Measurements from ENCODE around the gene LY6G6D. TPM values are rescaled to one million over a fixed set of nuclear protein-coding genes. Genes with fewer than 3 reads are reported as not detected.

The LY6G6D gene
- total and polyA plus RNA-seq, 2 donors (not counting 1 experiment from before 2014, with no cell fraction given), result not detected

DNA sequence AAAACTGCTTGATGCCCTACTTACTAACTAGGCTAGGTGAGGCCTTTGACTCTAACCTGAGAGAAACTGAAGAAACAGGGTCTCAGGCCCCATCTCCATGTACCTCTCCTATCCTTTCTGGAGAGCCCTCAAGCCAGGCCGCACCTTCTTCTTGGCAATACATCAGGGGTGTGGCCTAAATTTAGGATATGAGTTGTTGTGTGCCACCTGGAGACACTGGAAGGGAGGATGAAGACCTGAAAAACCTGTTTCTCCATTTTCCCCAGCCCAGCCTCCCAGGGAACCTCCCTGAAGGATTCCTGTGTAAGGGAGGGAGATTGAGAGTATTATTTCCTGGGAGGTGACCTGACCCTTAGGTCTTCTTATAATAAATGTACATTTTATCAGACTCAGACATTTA is 3.1 kb downstream of the LY6G6D start:
- Mint-ChIP-seq H3K27ac (no peak overlapping the region), H3K4me3 (no peak overlapping the region), H3K4me1 (peaks cover 6% of the 10 kb centered on the region), H3K27me3 (no peaks in the 10 kb centered on the region), H3K9me3 (ENCODE audit: insufficient read depth) (no peaks in the 10 kb centered on the region)
- no CpG with 5 or more reads among the region's 1 CpG for WGBS (ENCODE audit: insufficient coverage)
- Histone ChIP-seq H3K27me3 (replicated peaks in 1 of 4; ENCODE audit: control extremely low read depth in 1 of 4, control insufficient read depth in 3 of 4, insufficient read depth in 4 of 4, low read length in 3 of 4) (no peaks in the 10 kb centered on the region), H3K9me3 (ENCODE audit: control extremely low read depth in 1 of 3, control insufficient read depth in 2 of 3, insufficient read depth in 1 of 3, low read length in 2 of 3) (no peaks in the 10 kb centered on the region), H4K20me1 (ENCODE audit: control insufficient read depth, insufficient read depth, low read length, poor library complexity, severe bottlenecking) (no peaks in the 10 kb centered on the region), H3K4me2 (replicated peaks; ENCODE audit: low read depth, low read length, poor library complexity, severe bottlenecking) (no peak overlapping the region), H2AFZ (ENCODE audit: insufficient read depth, low read depth, low read length, poor library complexity, severe bottlenecking) (no peak overlapping the region), H3K4me3 (ENCODE audit: control extremely low read depth in 1 of 5, extremely low read depth in 1 of 5, insufficient read depth in 1 of 5, low read depth in 2 of 5, low read length in 4 of 5) (no peak overlapping the region), H3K9ac (ENCODE audit: low read length) (no peak overlapping the region), H3K4me1 (ENCODE audit: control insufficient read depth in 2 of 2, insufficient read depth in 2 of 2, low read length in 2 of 2) (peaks cover 3 to 5% of the 10 kb centered on the region in 2 donors), H3K36me3 (replicated peaks in 1 of 2; ENCODE audit: control extremely low read depth in 1 of 2, control insufficient read depth in 1 of 2, extremely low read depth in 1 of 2, insufficient read depth in 2 of 2, low read length in 1 of 2) (no peaks in the 10 kb centered on the region), H3K79me2 (ENCODE audit: control insufficient read depth, insufficient read depth, low read length) (no peaks in the 10 kb centered on the region), H3K27ac (ENCODE audit: low read length in 2 of 2) (no peak overlapping the region)
- TF ChIP-seq EZH2 (IDR thresholded peaks at IDR 0.05; ENCODE audit: borderline replicate concordance, insufficient read depth, low read depth, low read length, poor library complexity, severe bottlenecking), result no peak
- TF ChIP-seq, protein P1, sequence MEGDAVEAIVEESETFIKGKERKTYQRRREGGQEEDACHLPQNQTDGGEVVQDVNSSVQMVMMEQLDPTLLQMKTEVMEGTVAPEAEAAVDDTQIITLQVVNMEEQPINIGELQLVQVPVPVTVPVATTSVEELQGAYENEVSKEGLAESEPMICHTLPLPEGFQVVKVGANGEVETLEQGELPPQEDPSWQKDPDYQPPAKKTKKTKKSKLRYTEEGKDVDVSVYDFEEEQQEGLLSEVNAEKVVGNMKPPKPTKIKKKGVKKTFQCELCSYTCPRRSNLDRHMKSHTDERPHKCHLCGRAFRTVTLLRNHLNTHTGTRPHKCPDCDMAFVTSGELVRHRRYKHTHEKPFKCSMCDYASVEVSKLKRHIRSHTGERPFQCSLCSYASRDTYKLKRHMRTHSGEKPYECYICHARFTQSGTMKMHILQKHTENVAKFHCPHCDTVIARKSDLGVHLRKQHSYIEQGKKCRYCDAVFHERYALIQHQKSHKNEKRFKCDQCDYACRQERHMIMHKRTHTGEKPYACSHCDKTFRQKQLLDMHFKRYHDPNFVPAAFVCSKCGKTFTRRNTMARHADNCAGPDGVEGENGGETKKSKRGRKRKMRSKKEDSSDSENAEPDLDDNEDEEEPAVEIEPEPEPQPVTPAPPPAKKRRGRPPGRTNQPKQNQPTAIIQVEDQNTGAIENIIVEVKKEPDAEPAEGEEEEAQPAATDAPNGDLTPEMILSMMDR (IDR thresholded peaks at IDR 0.05), result no peak
- intact Hi-C loops (cut with micrococcal nuclease), result no loop called here
- no peak for DNase-seq
- ChIA-PET CTCF (no interaction called here), POLR2A (no interaction called here)
- no peak for ATAC-seq (ENCODE audit: low read depth)

DNA sequence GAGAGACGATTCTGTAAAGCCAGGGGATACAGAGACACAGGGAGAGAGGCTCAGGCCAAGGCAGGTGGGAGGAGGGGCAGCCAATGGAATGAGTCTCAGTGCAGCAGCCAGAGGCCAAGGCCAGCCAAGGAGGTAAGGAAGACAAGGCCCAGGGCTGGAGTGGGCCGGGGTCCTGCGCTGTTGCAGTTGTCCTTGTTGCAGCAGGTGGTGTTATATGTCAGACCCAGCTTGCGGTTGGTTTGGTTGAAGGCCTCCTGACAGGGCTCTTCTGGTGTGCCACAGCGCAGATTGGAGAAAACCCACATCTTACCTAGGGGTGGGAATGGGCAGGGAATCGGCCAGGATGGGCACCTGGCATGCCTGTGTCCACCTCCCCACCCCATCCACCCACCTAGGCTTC is 3.9 kb downstream of the LY6G6D start:
- no peaks in the 10 kb centered on the region for H3K36me3 ChIP-seq (replicated peaks in 1 of 2; ENCODE audit: control extremely low read depth in 1 of 2, control insufficient read depth in 1 of 2, extremely low read depth in 1 of 2, insufficient read depth in 2 of 2, low read length in 1 of 2)
- no peak overlapping the region for H3K27ac Mint-ChIP-seq
- no peaks in the 10 kb centered on the region for H3K9me3 ChIP-seq (ENCODE audit: control extremely low read depth in 1 of 3, control insufficient read depth in 2 of 3, insufficient read depth in 1 of 3, low read length in 2 of 3)
- no peaks in the 10 kb centered on the region for H3K9me3 Mint-ChIP-seq (ENCODE audit: insufficient read depth)
- DNase-seq (no peak), ATAC-seq (ENCODE audit: low read depth) (no peak)
- H3K27me3 ChIP-seq (replicated peaks in 1 of 4; ENCODE audit: control extremely low read depth in 1 of 4, control insufficient read depth in 3 of 4, insufficient read depth in 4 of 4, low read length in 3 of 4), result no peaks in the 10 kb centered on the region
- ChIA-PET CTCF (no interaction called here), POLR2A (no interaction called here)
- H3K4me3 Mint-ChIP-seq, result no peak overlapping the region
- H3K9ac ChIP-seq (ENCODE audit: low read length), result no peak overlapping the region
- H3K4me1 Mint-ChIP-seq, result peaks cover 12% of the 10 kb centered on the region
- H2AFZ ChIP-seq (ENCODE audit: insufficient read depth, low read depth, low read length, poor library complexity, severe bottlenecking), result no peak overlapping the region
- no peak overlapping the region for H3K4me2 ChIP-seq (replicated peaks; ENCODE audit: low read depth, low read length, poor library complexity, severe bottlenecking)
- intact Hi-C loops (cut with micrococcal nuclease), result no loop called here
- TF ChIP-seq, protein P1 (IDR thresholded peaks at IDR 0.05), result no peak
- no peak for TF ChIP-seq EZH2 (IDR thresholded peaks at IDR 0.05; ENCODE audit: borderline replicate concordance, insufficient read depth, low read depth, low read length, poor library complexity, severe bottlenecking)
- H3K27me3 Mint-ChIP-seq, result no peaks in the 10 kb centered on the region
- H3K4me1 ChIP-seq (ENCODE audit: control insufficient read depth in 2 of 2, insufficient read depth in 2 of 2, low read length in 2 of 2), result peaks cover 7 to 12% of the 10 kb centered on the region in 2 donors
- H4K20me1 ChIP-seq (ENCODE audit: control insufficient read depth, insufficient read depth, low read length, poor library complexity, severe bottlenecking), result no peaks in the 10 kb centered on the region
- H3K4me3 ChIP-seq (ENCODE audit: control extremely low read depth in 1 of 5, extremely low read depth in 1 of 5, insufficient read depth in 1 of 5, low read depth in 2 of 5, low read length in 4 of 5), result no peak overlapping the region
- H3K27ac ChIP-seq (ENCODE audit: low read length in 2 of 2), result no peak overlapping the region
- no peaks in the 10 kb centered on the region for H3K79me2 ChIP-seq (ENCODE audit: control insufficient read depth, insufficient read depth, low read length)
- WGBS (ENCODE audit: insufficient coverage), result 94% methylated on average over 6 of the region's 6 CpGs
